GM21737 (cell line): ENCODE results near the gene HOXD12.

Experiments used
- ATAC-seq: cut with Tn5 transposase; IDR thresholded peaks from one replicate; pipeline ENCODE4 v1.9.1; 2021; ENCODE audit warnings: mild to moderate bottlenecking, moderate library complexity; ENCODE audit not compliant: unreplicated experiment

Gene HOXD12

DNA sequence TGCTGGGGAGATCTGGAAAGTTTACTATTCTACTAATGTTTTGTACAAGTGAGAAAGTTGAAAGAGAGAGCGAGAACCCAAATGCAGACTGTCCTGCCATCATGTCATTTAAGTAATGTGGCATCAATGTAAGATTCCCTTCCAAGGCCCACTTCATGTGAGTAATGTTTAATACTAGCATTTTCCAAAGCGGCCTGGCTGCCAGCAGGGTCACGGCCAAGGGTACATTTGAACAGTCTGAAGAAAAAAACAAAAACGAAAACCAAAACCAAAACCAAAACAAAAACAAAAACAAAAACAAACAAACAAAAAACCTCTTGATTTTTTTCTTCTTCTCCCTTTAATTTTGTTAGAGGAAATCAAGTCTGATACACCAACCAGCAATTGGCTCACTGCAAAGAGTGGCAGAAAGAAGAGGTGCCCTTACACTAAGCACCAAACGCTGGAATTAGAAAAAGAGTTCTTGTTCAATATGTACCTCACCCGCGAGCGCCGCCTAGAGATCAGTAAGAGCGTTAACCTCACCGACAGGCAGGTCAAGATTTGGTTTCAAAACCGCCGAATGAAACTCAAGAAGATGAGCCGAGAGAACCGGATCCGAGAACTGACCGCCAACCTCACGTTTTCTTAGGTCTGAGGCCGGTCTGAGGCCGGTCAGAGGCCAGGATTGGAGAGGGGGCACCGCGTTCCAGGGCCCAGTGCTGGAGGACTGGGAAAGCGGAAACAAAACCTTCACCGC lies 19.2 kb downstream of the HOXD12 start:
- ATAC-seq = no peak

DNA sequence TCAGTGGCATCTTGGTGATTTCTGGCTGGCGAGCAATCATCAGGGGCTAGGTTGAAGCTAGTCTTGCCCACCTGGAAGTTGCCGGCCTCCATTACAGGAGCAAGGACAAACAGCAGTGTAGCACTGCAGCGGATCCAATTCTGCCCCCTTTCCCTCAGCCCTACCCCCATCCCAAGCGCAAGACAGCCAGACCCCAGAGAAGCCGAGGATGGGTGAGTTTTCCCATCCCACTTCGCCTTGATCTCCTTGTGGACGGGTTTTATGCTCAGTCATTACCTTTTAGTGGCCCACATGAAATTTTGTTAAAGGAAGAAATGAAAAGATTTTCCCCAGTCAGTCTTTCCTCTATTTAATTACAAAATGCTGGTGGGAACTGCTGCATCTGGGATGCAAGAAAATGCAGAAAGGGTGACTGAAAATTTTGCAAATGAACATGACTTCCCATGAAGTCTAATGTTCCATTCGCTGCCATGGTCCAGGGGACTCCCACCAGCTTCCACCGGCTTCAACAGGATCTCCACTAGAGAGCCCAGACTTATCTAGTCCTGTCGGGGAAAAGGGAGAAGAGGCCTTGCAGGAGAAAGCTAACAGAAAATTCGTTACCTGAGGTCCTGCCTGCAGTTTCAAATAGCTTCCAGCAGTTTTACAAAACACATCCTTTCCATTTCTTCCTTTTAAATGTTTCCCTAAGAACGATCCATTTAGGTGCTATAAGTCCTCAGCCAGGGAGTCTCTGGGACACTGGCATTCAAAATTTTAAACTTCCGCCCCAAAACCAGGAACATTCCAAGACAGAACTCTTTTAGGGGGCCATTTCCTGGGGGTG lies 21.0 kb downstream of the HOXD12 start:
- ATAC-seq = no peak

DNA sequence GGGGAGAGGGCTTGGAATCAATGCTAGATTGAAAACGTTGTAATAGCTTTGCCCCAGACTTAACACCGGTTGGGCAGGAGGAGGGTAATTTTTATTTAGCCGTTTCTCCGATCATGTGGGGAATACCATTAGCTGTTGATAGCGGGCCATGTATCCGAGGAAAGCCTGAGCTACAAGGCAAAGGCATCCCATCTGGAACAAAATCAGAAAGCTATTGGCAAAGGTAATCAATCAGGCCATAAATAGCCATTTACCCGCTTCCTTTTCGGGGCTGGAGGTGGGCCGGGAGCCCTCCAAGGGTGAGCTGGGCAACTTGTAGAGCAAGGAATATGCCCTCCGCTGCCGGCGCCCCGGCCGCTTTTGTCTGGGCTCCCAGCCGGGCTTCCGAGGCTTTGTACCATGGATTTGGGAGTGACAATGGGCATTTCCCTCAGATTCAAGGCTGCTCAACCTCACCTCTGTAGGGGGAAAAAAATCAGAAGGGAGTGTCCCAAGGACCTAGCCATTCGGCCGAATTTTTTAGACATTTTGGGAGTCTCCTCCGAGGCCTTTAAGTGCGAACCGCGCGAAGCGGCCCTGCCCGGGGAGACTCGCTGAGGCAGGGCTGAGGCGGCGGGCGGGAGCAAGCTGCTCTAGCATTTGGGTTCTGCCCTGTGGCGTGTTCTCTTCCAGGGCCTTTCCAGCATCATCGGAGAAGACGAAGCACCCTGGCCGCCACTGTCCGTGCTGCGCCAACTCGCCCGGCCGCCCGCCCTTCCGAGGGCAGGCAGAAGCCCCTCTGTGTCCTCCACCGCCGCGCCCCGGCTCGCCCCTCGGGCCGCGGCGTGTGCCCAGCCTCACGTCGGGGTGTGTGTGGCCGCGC lies 21.8 kb downstream of the HOXD12 start:
- ATAC-seq = no peak

DNA sequence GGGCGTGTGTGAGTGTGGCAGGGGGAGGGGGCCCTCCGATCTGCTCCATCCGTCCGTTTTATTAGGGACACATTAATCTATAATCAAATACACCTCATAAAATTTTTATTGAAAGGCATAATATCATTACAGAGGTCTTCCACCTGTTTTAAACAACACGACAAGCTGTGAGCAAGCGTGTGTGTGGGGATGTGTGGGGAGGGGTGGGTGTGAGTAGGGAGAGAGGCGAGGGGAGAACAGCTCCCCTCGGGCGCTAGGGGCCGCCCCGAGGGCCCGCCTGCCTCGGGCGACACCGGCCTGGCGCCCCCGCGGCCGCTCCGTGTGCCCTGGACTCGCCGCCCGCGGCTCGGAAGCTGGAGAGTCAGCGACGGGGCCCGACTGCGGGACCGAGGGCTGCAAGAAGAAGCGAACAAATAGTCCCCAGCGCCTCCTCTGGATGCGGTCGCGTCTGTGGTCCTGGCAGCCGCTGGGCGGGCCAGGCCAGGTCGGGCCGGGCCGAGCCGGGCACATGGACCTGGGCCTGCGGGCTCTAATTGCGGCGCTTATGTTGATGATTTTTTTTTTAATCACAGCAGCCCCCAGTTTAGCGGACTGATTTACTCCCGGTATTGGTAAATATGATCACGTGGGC lies 22.6 kb downstream of the HOXD12 start:
- no peak for ATAC-seq

DNA sequence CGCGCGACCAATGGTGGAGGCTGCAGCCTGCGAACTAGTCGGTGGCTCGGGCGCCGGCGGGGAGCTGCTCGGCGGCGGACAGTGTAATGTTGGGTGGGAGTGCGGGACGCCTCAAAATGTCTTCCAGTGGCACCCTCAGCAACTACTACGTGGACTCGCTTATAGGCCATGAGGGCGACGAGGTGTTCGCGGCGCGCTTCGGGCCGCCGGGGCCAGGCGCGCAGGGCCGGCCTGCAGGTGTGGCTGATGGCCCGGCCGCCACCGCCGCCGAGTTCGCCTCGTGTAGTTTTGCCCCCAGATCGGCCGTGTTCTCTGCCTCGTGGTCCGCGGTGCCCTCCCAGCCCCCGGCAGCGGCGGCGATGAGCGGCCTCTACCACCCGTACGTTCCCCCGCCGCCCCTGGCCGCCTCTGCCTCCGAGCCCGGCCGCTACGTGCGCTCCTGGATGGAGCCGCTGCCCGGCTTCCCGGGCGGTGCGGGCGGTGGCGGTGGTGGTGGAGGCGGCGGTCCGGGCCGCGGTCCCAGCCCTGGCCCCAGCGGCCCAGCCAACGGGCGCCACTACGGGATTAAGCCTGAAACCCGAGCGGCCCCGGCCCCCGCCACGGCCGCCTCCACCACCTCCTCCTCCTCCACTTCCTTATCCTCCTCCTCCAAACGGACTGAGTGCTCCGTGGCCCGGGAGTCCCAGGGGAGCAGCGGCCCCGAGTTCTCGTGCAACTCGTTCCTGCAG lies 23.3 kb downstream of the HOXD12 start, which contains the start of gene HOXD9:
TSS of gene HOXD9 (plus strand) at position 37 of the 728 bp plus-strand sequence. CDS start at position 87, 50 bp downstream.
- ATAC-seq = no peak

DNA sequence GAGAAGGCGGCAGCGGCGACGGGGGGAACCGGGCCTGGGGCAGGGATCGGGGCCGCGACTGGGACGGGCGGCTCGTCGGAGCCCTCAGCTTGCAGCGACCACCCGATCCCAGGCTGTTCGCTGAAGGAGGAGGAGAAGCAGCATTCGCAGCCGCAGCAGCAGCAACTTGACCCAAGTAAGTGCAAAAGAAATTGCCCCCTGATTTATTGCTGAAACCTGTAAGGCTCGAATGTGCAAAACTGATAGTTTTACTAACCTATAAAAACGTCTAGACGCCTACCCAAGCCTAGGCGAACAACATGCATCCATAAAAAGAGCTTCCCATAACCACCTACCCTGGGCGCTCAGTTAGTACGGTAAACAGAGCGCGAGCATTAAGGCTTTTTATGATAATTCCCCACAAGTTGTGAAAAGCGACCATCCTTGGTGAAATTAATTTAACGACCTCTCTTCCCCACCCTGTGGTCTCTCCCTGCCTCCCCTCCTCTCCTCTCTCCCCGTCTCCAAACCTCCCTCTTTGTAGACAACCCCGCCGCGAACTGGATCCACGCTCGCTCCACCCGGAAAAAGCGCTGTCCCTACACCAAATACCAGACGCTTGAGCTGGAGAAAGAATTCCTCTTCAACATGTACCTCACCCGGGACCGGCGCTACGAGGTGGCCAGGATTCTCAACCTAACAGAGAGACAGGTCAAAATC lies 24.0 kb downstream of the HOXD12 start:
- no peak for ATAC-seq

DNA sequence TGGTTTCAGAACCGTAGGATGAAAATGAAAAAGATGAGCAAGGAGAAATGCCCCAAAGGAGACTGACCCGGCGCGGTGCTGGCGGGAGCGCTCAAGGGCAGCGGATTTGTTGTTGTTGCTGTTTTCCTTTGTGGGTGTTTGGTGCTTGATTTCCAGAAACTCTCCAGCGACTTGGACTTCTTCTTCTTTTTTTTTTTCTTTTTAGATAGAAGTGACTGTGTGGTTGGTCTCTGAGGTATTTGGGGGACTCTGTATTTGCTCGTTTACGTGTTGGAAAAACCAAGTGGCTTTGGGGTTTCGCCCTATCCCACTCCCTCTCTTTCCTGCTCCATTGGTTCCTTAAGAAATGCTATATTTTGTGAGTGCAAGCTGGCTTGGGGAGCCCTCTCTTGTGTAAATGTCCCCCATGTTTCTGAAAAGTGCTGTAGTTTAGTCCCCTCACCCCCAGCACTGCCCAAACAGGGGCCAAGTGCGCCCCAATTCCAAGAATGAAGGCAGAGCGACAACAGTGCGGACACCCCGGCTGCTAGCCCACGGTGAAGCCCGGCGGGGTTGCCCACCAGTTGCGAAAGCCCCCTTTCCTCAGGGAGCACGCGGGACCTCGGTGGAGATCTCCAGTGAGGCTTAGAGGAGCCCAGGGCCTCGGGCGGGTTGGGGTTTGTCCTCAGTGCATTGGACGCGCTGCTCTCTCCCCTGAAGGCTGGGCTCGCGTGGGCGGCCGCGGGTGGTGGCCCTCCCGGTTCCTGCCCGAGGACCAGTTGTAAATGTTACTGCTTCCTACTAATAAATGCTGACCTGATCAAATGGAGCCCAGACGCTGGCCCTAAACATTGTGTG lies 24.7 kb downstream of the HOXD12 start:
- no peak for ATAC-seq

DNA sequence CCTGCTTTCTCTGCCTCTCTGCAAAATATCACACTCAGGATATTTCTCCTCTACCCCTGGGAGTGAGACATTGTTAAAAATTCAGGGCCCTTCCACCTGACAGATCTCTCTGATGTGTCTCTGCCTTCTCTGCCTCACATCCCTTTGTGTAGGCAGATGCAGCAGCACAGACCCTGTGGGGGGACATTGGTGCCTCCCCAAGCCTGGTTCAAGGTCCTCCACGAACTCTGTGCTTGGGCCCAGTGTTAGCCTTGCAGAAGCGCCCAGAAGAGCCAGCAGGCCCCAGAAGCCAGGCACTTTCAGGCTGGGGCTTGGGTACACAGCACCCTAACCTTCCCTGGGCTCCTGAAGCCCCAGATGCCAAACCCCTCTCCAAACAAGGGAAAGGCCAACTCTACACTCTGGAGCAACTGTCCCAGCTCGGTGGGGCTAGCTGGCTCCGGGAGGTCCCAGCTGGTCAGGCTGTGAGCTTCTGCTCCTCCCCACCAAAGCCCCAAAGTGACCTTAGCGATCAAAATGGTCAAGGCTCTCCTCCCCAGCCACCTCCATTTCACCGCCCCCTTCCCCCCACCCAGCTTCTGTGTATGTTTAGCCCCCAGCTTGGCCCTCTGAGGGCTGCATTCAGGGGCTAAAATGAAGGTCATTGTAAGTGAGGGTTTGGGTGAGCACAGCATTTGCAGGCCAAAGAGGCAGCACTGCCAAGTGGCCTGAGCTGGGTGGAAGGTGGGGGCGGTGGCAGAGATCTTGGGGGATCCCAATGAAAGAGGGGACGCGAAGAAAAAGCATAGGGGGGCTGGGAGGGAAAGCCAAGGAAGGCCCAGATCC lies 25.6 kb downstream of the HOXD12 start:
- ATAC-seq = no peak

DNA sequence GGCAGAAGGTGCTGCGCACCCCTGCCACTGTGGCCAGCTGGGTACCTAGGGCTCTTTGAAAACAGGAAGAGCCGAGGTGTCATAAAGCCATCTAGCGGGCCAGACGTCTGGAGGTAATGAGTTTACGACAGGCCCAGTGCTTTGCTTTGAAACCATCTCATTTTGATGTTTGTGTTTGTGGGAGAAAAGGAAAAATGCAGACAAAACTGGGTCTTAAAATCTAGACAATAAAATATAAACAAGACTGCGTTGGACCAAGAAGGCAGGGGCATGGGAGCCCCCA lies 26.1 kb downstream of the HOXD12 start:
- ATAC-seq = no peak

DNA sequence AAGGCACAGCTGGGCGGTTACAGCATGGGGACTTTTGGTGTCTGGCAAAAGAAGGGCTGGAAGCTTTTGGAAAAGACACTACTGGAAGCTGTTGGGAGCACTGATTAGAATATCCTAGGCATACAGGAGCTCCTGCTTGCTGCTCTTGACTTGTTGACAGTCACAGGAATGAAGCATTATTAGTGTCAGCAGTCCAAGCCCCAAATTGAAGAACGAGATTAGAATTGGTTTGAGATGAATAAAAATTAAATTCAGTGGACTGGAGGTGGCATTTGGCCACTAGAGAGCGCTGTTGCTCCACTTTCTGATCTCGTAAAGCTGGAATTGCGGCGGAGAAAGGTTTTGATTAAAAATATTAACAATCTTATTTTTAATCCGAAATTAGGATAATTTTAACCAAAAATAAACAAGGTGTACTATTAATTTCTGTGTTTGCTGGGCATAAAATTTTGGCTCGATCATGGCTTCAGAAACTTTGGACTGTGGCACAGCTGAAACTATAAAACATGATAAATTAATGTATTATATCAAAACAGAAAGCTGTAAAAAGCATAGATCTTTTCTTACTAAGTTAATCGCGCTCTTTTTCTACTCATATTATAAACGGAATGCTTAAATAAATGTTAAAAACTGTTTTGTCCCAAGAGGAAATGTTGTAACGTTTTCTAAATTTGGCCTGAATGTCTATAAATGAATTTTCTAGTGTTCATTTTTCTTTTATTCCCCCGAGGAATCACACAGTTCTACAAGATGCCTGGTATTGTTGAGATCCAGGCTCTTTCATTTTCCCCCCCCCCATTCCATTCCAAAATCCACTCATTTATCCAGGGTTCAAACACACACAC lies 27.6 kb downstream of the HOXD12 start:
- no peak for ATAC-seq

DNA sequence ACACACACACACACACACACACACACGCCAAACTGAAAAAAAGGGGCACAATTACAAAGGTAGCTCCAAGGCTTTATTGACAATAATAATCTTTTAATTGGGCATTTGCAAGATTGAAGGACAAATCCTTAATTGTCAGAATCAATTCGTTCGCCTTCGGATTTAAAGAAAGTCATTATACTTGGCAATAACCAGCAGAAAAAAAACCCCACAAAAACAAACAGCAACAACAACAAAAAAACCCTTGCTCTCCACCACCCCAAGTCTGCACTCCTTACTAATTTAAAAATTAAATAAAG lies 28.1 kb downstream of the HOXD12 start:
- no peak for ATAC-seq

DNA sequence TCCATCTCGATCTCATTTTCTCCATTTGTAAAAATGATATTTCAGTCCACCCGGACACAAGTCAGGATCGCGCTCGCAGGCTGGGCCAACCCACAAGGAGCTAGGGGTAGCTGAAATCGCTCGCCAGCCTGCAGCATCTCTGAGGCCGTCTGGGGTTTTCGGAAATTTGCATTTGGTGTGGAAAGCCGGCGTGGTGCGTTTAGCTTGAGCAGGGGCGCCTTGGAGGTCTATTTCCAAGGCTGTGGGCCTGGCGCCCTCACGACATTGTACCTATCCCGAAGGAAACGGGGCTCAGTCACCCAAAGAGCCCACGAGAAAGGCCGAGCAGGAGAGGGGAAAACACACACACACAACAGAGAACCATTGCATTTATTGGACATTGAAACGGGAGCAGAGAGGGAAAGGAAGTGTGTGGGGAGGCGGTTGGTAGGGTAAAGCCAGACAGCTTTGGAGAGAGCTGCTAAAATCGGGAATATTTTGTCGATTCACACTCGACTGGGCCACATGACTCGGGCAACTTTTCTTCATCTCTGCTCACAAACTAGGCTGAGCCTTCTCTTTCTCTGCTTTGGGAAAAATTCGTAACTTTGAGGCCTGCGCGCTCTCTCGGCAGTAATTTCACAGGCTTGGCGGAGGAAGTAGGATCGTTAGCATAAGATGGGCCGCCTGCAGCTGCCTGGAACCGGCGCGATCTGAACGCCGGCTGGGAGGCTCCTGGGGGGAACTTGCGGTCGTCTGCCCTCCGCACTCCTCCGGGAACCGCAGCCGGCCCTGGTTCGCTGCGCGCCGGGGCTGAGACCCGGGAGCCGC lies 28.8 kb downstream of the HOXD12 start:
- no peak for ATAC-seq

DNA sequence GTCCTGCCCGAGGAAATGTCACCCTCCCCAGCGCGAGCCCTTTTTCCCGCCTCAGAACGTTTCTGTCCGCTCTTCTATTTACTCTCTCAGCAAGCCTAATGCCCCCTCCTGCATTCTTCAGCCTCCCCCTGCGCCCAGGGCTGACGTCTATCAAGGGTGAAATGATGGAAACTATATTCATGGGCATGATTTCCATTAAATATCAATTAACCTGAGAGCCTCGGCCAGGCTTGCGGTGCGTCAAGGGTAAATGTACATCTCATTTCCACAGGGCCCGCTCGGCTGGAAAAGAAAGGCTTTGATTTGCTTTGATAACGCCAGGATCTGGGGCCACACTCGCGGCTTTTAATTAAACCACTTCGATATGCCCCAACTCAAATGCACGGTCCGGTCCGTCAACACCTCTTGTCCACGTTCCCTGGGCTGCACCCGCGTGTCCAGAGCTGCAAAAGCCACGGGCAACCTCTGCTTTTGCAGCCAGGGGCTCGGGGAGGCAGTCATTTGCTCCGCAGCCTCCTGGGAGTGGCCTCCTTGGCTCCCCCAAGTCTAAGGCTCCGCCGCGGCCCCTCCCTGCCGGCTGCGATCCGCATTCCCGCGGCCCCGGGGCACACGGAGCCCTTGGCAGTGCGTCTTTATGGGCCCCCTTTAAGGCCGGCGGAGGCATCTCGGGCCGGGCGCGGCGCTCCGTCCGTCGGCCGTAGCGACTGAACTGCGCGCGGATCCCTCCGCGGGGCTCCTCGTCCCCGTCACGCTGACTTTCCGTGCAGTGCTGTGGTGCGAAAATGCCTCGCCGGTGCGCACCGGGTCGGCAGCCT lies 29.6 kb downstream of the HOXD12 start, which contains the start of gene HOXD8:
TSS of gene HOXD8 (plus strand) at position 724 of the 815 bp plus-strand sequence. CDS start 662 bp downstream, outside the sequence.
- no peak for ATAC-seq

DNA sequence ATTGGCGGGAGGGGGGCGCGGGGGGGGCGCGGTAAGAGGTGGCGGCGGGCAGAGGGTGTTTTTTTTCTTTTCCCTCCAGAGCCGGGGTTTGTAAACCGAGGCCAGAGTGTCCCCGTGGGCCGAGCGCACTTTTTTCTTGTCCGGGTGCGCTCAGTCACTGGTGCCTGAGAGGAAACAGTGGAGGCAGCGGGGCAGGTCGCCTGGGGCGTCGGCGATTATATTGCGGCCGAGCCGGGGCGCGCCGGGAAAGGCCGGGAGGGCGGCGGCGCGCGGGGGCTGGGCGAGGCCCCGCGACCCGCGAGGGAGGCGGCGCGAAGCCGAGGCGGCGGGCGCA lies 30.2 kb downstream of the HOXD12 start:
- no peak for ATAC-seq

DNA sequence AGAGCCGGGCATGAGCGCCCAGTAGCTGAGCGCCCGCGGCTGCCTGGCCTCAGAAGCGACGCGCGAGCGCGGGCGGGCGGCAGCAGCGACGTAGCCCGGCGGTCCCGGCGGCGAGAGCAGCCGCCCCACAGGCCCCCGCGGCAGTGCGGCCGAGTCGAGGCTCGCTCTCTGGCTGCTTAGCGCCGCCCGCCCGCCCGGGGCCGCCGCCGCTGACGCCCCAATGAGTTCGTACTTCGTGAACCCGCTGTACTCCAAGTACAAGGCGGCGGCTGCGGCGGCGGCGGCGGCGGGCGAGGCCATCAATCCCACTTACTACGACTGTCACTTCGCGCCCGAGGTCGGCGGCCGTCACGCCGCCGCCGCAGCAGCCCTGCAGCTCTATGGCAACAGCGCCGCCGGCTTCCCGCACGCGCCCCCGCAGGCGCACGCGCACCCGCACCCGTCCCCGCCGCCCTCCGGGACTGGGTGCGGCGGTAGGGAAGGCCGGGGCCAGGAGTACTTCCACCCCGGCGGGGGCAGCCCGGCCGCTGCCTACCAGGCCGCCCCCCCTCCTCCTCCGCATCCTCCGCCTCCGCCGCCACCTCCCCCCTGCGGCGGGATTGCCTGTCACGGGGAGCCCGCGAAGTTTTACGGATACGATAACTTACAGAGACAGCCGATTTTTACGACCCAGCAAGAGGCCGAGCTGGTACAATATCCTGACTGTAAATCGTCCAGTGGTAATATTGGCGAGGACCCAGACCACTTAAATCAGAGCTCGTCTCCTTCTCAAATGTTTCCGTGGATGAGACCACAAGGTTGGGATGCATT lies 30.8 kb downstream of the HOXD12 start:
- ATAC-seq = no peak
